NCI-H2107 treated with DMSO at 0.1 percent for 48 hours (cell line): ENCODE data around the gene P2RX6.

Experiments
- DNase-seq: peaks from one replicate; lab custom pipeline; 2025; ENCODE audit not compliant: unreplicated experiment; lab: John Stamatoyannopoulos, UW

P2RX6 gene

DNA sequence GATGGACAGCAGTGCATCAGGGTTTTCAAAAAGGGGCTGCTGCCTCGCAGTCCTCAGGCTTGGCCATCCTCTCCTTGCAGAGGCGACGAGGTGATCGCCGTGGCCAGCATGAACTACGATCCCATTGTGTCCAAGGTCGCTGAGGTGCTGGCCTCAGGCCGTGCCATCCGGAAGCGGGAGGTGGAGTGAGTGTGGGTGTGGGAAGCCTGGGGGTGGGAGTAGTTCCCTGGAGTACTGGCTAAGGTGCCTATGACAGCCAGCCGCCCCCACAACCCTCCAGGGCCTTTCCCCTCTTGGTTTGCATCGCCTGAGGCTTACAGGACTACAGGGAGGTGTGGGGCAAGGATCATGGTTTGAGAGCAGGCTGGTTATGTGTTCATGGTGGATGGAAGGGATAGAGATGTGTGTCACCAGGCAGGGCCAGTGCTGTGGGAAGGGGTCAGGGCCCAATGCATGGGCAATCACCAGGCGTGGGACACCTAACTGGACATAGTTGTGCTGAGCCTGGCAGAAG lies 35.0 kb upstream of the P2RX6 start:
- no peak for DNase-seq

DNA sequence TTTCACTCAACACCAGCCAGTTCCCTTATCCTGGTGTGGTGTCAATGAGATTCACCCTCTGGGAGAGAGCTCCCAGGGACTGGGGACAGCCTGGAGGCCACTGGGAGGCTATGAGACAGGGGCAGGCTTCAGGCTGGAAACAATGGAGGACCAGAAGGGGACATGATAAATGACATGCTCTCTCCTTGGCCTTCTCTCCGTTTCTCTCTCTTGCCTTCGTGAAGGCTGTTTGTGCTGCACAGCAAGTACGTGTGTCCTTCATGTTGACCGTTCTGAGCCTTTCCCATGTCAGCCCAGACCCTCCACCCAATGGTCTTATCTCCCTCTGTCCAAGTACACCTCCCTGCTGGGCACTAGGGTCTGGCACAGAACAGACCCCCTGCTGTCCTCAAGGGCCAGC lies 34.4 kb upstream of the P2RX6 start:
- no peak for DNase-seq

DNA sequence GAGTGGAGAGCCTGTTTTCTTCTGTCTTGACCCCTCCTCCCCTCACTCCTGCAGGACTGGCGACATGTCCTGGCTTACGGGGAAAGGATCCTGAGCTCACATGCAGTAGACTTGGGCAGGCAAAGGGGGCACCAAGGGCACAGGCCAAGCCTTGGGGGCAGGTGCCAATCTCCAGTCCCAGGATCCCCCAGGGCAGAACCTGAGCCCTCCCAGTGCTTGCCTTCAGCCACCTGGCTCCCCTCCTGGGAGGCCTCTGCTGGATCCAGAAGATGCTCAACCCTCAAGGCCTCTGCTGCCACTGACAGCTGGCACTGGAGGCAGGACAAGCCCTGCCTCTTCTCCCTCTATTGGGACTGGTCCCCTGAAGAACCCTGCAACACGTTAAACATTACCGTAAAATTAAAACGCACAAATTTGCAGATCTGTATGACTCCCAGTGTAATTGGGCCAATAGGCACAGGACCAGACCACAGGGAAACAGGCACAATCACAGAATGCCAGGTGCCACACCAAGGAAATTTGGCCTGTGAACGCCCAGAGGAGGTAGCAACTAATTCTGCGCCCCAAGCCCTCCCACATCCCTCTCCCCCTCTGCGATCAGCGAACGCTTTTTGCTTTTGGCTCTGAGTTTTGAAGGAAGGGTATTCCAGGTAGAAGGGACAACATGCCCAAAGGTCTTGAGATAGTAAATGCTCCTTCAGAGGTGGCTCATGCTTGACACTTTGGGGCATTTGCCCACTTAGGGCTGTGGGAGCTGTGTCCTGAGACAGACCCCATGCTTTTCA lies 33.8 kb upstream of the P2RX6 start:
- no peak for DNase-seq

DNA sequence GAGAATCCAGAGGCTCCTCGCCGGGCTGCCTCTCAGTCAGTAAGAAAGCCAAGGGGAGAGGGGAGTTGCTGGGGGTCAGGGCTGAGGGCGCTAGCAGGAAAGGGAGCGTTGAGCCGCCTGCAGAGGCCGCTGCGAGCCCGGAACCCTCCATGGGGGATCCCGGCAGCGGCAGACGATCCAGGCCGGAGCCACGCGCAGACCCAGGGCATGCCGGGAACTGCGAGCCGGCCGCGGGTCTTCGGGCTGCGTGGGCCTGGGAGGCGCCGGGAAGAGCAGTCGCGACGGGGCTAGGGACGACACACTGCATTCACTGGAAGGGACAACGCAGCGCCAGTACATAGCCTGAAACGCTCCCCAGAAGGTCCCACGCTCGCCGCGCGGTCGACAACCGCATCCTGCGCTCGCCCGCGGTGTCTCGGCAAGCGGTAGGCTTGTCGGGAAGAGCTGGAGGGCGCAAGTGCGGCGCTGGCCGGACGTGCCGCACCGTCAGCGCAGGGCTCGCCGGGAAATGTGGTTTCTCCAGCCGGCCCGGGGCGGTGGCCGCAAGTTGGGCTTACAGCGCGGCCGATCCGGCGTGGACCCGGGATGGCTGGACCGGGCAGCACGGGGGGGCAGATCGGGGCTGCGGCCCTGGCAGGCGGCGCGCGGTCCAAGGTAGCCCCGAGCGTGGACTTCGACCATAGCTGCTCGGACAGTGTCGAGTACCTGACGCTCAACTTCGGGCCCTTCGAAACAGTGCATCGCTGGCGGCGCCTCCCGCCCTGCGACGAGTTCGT lies 33.0 kb upstream of the P2RX6 start, which contains the start of gene LZTR1:
Gene LZTR1, plus strand, starts transcription at position 511 of the 776 bp plus-strand sequence. Its CDS starts 75 bp downstream, at position 586.
- no peak for DNase-seq

DNA sequence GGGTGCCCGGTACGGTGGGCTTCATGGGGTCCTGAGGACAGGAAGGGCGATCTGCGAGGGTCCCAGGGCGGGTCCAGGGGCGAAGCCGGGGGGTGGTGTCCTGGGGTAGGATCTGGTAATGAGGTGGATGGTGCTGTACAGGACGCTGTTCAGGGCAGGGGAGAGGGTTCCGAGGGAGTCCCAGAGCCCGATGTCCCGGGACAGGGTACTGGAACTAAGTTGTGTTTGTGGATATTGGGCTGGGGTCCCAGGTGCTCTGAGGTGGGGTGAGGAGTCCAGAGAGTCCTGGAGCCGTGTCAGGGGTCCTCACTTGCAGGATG lies 32.4 kb upstream of the P2RX6 start:
- DNase-seq: no peak

DNA sequence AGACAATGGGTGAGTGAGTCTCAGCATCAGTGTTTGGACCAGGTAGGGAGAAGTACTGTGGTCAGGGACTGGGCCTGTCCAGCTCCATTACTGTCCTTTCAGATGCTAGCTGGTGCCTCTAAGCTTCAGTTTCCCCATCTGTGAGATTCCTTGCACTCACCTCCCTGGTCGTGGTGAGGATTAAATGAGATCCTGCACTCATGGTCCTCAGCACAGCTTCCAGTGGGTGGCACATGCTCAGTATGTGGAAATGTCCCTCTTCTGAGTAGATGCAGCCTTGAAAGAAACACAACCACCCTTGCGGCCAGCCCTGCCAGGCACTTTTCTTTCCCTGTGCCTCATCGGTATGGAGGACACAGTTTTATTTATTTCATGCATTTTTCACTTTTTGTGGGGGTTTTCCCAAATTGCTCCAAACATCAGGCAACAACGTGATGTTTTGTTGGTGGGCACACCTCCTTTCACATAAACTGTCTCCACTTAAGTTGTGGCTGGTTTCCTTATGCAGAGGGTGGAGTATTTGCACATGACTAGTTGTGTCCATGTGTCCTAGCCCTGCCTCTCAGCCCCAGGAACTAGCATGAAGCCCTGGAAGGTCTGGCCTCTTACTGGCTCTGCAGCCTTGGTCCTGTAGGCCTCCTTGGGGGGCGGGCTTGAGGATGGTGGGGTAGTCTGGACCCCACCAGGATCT lies 31.7 kb upstream of the P2RX6 start:
- DNase-seq: no peak

DNA sequence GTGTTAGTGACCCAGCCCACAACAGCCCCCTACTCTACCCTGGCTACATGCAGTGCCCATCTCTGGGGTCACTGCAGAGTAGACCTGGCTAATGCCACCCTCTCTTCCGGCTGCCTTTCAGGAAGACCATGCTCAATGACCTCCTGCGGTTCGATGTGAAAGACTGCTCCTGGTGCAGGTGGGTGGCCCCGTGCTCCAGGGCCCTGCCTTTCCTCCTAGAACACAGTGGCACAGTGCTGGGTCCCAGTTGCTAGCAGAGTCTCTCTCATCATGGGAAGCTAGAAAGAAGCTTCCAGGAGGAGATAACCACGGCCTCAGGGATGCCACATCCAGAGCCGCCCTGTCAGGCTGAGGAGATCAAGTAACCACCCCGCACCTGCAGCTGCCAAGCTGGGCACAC lies 29.2 kb upstream of the P2RX6 start:
- DNase-seq: no peak

DNA sequence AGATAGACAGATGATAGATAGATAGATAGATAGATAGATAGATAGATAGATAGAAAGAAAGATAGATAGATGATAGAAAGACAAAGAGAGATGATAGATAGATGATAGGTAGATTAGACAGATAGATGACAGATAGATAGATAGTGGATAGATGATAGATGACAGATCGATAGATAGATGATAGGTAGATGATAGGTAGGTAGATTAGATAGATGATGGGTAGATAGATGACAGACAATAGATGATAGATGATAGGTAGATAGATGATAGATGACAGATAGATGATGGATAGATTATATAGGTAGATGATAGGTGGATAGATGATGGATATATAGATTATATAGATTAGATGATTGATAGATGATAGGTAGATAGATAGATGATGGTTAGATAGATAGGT lies 28.6 kb upstream of the P2RX6 start:
- DNase-seq: no peak

DNA sequence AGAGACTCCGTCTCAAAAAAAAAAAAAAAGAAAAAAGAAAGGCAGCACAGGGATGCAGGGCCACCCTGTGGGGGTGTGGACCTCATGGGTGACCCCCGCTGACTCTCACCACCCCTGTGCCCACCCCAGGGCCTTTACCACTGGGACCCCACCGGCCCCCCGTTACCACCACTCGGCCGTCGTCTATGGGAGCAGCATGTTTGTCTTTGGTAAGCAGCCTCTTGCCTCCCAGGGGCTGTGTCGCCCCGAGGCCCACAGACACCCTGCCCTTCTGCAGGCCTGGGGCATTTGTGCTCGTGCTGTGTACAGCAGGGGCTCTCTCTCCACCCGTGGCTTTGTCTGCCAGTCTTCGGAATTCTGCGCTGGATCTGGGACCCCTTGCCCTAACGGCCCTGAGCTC lies 27.6 kb upstream of the P2RX6 start:
- no peak for DNase-seq

DNA sequence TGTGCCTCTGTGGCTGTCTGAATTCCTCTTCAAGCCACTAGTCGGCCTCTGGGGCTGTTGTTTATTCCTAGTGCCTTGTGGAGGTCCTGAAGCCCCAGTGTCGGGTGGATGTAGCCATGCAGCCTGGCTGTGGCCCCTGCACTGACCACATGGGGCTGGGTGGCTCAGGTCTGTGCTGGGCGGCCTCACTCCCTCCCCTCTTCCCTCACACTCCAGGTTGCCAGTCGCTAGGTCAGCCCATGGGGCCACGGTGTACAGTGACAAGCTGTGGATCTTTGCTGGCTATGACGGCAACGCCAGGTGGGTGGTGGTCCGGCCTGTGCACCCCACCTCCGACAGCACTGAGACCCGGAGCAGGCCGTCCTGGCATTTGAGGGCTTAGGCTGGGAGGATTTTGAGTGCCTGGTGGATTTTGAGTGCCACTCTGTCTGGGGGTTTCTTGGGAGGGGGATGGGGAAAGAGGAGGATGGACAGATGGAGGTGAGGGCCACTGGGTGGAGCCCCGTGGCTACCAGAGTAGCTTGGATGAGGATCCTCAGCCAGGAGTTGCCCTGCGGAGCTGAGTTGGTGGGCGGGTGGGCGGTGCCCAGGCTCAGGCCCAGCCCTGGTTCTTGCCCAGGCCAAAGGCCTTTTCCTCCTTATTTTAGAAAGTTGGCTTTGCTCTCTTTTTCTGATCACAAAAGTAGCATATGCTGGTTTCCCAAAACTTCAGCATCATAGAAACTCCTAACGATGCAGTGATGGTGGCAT lies 26.2 kb upstream of the P2RX6 start:
- no peak for DNase-seq

DNA sequence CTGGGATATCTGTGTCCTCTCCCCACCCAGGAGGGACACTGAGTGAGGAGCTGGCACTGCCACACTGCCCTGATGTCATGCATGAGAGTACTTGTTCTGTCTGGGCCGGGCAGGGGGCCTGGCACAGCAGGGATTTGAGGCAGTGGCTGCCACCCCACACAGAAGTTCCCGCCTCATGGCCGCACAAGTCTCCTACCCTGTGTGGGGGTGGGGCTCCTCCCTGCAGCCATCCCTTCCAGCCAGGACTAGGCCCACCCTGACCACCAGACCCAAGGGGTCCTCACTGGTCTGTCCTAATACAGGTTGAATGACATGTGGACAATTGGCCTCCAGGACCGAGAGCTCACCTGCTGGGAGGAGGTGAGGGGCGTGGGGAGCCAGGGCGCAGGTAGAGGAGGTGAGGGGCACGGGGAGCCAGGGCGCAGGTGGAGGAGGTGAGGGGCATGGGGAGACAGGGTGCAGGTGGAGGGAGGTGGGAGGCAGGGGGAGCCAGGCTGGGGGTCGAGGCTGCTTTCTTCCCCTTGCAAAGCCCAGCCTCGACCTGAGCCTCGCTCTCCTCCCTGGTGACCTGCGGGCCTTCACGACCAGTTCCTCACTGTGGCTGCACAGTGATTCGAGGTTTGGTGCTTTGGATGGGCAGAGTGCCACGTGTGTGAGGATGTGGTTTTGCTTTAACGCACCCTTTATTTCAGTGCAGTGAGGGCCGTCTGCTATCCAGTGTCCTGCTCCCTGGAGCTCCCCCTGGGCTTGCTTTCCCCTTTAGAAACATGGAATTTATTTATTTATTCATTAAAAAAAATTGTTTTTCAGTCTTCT lies 25.4 kb upstream of the P2RX6 start:
- no peak for DNase-seq

DNA sequence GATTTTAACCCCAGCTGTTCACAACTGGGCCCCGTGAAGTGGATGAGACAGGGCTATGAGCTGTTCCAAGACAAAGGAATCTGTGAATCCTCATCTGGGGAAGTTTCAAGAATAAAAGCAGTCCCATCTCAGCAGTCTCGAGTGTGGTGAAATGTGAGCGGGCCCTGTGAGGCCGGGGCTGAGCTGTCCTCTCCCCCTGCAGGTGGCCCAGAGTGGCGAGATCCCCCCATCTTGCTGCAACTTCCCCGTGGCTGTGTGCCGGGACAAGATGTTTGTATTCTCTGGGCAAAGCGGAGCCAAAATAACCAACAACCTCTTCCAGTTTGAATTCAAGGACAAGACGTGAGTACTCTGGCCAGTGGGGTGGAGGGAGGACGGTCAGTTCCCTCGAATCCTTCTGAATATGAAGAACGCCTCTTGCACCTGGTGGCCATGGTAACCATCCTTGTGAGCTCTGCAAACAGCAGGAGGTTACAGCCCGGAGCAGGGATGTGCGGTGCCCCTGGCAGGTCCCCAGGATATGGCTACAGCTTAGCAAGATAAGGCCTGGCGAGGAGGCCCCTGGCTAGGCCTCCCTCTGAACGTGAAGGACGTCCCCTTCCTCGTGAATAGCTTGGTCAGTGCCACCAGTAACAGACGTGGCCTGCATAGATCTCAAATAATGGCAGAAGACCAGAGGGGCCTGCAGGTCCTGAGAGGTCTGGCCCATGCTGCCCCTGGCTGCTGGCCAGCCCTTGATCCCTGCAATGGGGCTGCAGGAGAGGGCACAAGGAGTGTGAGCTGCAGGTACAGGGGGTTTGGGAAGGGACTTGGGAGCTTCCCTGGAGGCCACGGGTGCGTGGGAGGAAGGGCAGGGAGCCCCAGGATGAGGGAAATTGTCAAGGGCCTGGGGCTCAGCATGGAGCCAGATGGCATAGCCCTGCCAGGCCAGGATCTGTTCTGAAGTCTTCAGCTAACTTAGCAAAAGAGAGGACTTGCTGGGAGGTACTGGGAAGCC lies 24.5 kb upstream of the P2RX6 start:
- DNase-seq: no peak

DNA sequence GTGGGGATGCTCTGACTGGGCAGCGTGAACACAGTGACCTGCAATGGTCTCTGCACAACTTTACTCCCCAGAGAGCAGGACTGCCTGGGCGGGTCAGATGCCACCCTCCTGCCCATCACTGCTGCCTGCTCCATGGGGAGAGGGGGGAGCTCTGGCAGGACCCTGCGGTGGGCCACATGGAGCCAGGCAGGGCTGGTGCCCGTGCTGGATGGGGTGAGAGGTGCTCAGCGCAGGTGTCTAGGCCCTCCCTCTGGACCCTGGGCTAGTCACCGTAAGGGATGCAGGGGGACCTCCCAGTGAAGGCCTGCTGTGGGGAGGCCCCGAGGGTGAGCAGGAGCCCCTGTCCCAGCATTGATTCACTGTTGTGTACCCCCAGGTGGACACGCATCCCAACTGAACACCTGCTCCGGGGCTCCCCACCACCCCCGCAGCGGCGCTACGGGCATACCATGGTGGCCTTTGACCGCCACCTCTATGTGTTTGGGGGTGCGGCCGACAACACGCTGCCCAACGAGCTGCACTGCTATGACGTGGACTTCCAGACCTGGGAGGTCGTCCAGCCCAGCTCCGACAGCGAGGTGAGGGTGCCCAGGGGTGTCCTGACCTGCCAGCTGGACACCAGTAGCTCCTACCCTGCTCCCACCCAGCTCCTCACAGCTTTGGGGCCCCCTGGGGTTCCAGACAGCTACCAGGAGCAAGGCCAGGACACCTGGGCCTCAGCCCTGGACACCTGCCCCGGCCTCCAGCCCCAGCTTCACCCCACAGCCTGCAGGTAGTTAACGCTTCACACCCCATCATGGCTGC lies 23.5 kb upstream of the P2RX6 start:
- no peak for DNase-seq

DNA sequence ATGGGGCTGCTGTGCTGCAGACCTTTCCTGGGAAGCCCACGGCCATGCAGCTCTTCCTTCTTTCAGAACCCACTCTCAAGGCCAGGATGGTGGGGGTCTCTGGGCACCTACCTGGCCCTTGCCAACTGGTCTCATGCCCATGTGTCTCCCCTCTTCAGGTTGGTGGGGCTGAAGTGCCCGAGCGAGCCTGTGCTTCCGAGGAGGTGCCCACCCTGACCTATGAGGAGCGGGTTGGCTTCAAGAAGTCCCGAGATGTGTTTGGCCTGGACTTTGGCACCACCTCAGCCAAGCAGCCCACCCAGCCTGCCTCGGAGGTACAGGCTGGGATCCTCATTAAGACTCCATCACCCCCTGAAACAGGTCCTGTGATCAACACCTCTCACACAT lies 22.9 kb upstream of the P2RX6 start:
- no peak for DNase-seq

DNA sequence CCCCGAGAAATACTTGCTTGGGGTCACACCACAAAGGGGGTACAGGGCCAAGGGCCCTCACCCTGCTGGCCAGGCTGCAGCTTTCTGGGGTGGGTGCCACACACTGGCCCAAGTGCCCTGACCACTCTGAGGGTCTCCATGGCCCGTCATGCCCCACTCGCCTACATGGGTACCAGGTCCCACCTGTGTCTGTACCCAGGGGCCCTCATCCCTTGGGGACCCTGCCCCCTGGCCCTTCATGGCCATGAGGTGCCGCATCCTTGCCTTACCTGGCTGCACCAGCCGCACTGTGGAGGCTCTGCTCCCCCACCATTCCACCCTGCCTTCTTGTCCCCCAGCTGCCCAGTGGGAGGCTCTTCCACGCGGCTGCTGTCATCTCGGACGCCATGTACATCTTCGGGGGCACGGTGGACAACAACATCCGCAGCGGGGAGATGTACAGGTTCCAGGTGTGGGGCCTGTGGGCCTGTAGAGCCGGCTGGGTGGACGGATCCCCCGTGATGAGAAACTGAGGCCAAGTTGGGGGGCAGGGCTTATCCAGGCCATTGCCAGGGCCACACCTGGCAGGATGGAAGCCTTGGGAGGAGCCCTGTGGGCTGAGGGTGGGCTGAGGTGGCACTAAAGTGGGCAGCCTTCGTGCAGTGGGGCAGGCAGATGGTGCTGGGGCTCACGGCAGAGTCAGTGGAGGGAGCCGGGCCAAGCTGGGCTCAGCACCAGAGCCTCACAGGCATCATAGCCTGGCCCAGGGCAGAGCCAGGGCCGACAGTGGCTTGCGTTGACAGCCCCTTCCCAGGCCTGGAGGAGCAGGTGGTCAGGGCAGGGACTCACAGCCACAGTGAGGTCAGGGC lies 22.3 kb upstream of the P2RX6 start:
- no peak for DNase-seq

DNA sequence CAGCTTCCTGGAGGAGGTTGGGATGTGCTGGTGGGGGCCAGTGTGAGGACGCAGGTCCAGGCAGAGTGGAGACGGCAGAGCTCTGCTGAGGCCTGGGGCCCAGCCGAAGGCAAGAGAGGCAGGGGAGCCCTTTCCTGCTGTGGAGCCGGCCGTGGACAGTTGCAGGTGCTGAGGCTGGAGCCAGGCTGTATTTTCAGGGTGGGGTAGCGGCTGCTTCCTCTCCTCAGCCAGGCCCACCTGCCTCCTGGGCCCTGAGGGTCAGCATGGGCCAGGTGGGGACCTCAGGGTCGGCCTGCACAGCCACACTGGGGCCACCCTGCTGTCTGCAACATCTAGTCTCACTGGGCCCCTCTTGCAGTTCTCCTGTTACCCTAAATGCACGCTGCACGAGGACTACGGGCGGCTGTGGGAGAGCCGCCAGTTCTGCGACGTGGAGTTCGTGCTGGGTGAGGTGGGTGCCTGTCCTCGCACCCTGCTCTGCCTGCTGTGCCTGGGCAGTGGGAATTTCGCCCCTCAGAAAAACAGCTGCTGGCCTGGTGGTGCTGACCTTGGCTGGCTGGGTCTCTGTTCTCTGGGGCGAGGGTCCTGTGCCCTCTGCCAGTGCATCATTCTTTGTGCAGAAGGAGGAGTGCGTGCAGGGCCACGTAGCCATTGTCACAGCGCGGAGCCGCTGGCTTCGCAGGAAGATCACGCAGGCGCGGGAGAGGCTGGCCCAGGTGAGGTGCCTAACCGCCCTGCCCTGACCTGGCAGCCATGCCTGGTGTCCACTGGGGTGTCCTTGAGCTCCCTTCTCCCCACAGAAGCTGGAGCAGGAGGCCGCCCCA lies 21.4 kb upstream of the P2RX6 start:
- no peak for DNase-seq
